ENCODE measurements around the gene CLTCL1. TPM values are rescaled to one million over a fixed set of nuclear protein-coding genes. Genes with fewer than 3 reads are reported as not detected.

The CLTCL1 gene
- total and polyA plus RNA-seq, 9 of the 15 experiments (the other 6 are each of a cell fraction or from before 2014, with no cell fraction given): 1.1 to 11.7 (median 5.0) TPM

- no peak for TF ChIP-seq HINFP (tag; conservative IDR thresholded peaks at IDR 0.05; ENCODE audit: low read depth)
- TF ChIP-seq THRAP3 (IDR thresholded peaks at IDR 0.05; ENCODE audit: borderline replicate concordance): 0 out of 2 replicates have a peak, but pooled peaks have one; percentile 15
- peak; percentile 97 for TF ChIP-seq TRIM28 (IDR thresholded peaks at IDR 0.05)
- no peak for TF ChIP-seq TCF7L2 (IDR thresholded peaks at IDR 0.05; ENCODE audit: low read depth, low read length)
- TF ChIP-seq SP1 (CRISPR knock-in tag; IDR thresholded peaks at IDR 0.05): no peak
- no peak for TF ChIP-seq CXXC5 (CRISPR knock-in tag; IDR thresholded peaks at IDR 0.05)
- TF ChIP-seq MTF1 (CRISPR knock-in tag; IDR thresholded peaks at IDR 0.05; ENCODE audit: borderline replicate concordance): no peak
- no peak for TF ChIP-seq HMG20B (CRISPR knock-in tag; IDR thresholded peaks at IDR 0.05)
- no peak for TF ChIP-seq PRDM10 (IDR thresholded peaks at IDR 0.05; ENCODE audit: partially characterized antibody)
- TF ChIP-seq SREBF1 (IDR thresholded peaks at IDR 0.05; ENCODE audit: borderline replicate concordance, low read depth, low read length): no peak
- no peak for TF ChIP-seq KAT2B (IDR thresholded peaks at IDR 0.05; ENCODE audit: low read depth, low read length)
- TF ChIP-seq ZNF324 (CRISPR knock-in tag; IDR thresholded peaks at IDR 0.05): peak; percentile 100
- TF ChIP-seq FUS (optimal IDR thresholded peaks at IDR 0.05; ENCODE audit: low read depth, low read length): no peak
- peak; percentile 80 to 99 for TF ChIP-seq CBX3 (IDR thresholded peaks at IDR 0.05; ENCODE audit: borderline replicate concordance in 1 of 2, low read length in 2 of 2)
- TF ChIP-seq TFE3 (CRISPR knock-in tag; IDR thresholded peaks at IDR 0.05): no peak
- no peak for TF ChIP-seq TCF3 (CRISPR knock-in tag; IDR thresholded peaks at IDR 0.05)
- TF ChIP-seq ZBTB49 (CRISPR knock-in tag; IDR thresholded peaks at IDR 0.05; ENCODE audit: borderline replicate concordance): no peak
- TF ChIP-seq RFX7 (CRISPR knock-in tag; IDR thresholded peaks at IDR 0.05): no peak
- no peak for TF ChIP-seq RBM17 (IDR thresholded peaks at IDR 0.05; ENCODE audit: borderline replicate concordance, low read depth, low read length)
- TF ChIP-seq ZKSCAN8 (CRISPR knock-in tag; IDR thresholded peaks at IDR 0.05): peak; percentile 32; the same call in 1 of the 2 replicates
Measured at GRCh38 chr22:19266547-19267086, 24.9 kb downstream of the CLTCL1 start (continued).
